Measurements from ENCODE around the gene ADARB2.

- TF ChIP-seq POLR2AphosphoS5 (IDR thresholded peaks at IDR 0.05; ENCODE audit: low read depth, low read length), result no peak
- no peak for TF ChIP-seq POLR2A (IDR thresholded peaks at IDR 0.05; ENCODE audit: low read depth, low read length)
- TF ChIP-seq TAF1 (IDR thresholded peaks at IDR 0.05; ENCODE audit: low read depth, low read length), result no peak
Observed at GRCh38 chr10:1544929-1545328, 192.4 kb downstream of the ADARB2 start.
